Measurements from ENCODE around the gene UBQLN3.

DNA sequence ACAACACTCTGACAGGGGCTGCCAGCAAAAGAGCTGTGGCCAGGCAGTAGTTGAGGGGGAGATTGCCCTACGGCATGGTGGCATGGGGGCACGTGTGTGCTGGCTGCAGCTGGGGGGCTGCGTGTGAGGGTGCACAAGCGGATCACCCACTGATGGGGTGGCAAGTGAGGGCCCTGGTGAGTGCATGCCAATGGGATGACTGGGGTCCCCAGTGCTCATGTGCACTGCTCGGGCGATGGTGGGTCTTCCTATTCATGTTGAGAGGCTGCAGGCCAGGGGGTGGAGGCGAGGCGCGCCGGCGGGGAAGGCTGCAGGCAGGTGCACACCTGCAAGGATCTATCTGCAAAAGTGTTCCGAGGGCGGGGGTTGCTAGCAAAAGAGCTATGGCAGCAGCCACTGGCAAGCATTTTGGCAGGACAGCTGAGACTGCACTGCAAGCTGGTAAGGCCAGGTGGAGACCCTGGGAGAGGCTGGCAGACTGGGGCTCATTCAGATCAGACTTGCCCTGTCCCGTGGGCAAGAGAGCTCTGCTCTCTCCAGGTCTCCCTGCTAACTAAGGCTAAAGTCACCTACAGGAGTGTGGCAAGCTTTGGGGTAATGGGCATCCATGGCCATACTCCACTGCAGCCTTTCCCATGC, 48.7 kb downstream of the UBQLN3 start:
- no peak for TF ChIP-seq POLR2A (IDR thresholded peaks at IDR 0.05; ENCODE audit: low read depth, low read length)
- no peak for TF ChIP-seq POLR2AphosphoS5 (IDR thresholded peaks at IDR 0.05; ENCODE audit: low read depth, low read length)

Measured in GM12892 (cell line).